ENCODE measurements around the gene KRT40.
"Not testable (repeated sequence)": the region's sequence is repeated elsewhere in the genome, so short reads cannot be mapped to it uniquely, and the experiment has no call there.

The KRT40 gene

GRCh38 chr17:40984226-40984625 is at the start of gene KRT40:
KRT40 (minus strand) TSS chr17:40984326; CDS start chr17:40984273, 53 bp downstream.
- FAIRE-seq = no peak

GRCh38 chr17:41029633-41030245 is 45.6 kb upstream of the KRT40 start, which contains the start of gene KRTAP1-4:
KRTAP1-4 (minus strand) TSS chr17:41030195; CDS start chr17:41030078, 117 bp downstream.
- FAIRE-seq = no peak

GRCh38 chr17:41026715-41027471 is 42.8 kb upstream of the KRT40 start, which contains the start of gene KRTAP1-5:
KRTAP1-5 (minus strand) TSS chr17:41027208; CDS start chr17:41027155, 53 bp downstream.
- no peak for FAIRE-seq

GRCh38 chr17:41024697-41025096 is 40.6 kb upstream of the KRT40 start:
- no peak for FAIRE-seq

- FAIRE-seq = no peak
Measured at GRCh38 chr17:41020336-41020735, 36.2 kb upstream of the KRT40 start.

GRCh38 chr17:41019415-41019814 is 35.3 kb upstream of the KRT40 start:
- no peak for FAIRE-seq

GRCh38 chr17:41018541-41018940 is 34.4 kb upstream of the KRT40 start:
- FAIRE-seq = no peak

GRCh38 chr17:41016578-41017215 is 32.6 kb upstream of the KRT40 start:
- no peak for FAIRE-seq

GRCh38 chr17:41015454-41015853 is 31.3 kb upstream of the KRT40 start:
- no peak for FAIRE-seq

- FAIRE-seq = no peak
Measured at GRCh38 chr17:41013606-41014005, 29.5 kb upstream of the KRT40 start.

- no peak for FAIRE-seq
Measured at GRCh38 chr17:41013181-41013580, 29.1 kb upstream of the KRT40 start.

- no peak for FAIRE-seq
Measured at GRCh38 chr17:41012326-41013120, 28.4 kb upstream of the KRT40 start.

GRCh38 chr17:41010441-41010840 is 26.3 kb upstream of the KRT40 start:
- FAIRE-seq = no peak

- no peak for FAIRE-seq
Measured at GRCh38 chr17:41009936-41010335, 25.8 kb upstream of the KRT40 start.

- FAIRE-seq = no peak
Measured at GRCh38 chr17:41009301-41009760, 25.2 kb upstream of the KRT40 start.

- no peak for FAIRE-seq
Measured at GRCh38 chr17:41008811-41009210, 24.7 kb upstream of the KRT40 start, which contains the start of gene KRTAP3-1. KRTAP3-1 (minus strand) TSS chr17:41009128; CDS start chr17:41009074, 54 bp downstream.

- FAIRE-seq = no peak
Measured at GRCh38 chr17:41004397-41004796, 20.3 kb upstream of the KRT40 start.

- no peak for FAIRE-seq
Measured at GRCh38 chr17:41003926-41004325, 19.8 kb upstream of the KRT40 start.

GRCh38 chr17:41002814-41003213 is 18.7 kb upstream of the KRT40 start:
- FAIRE-seq = no peak

GRCh38 chr17:41001795-41002194 is 17.7 kb upstream of the KRT40 start:
- FAIRE-seq = no peak

GRCh38 chr17:40999563-40999962 is 15.4 kb upstream of the KRT40 start, which contains the start of gene KRTAP3-2:
KRTAP3-2 (minus strand) TSS chr17:40999906; CDS start chr17:40999853, 53 bp downstream.
- FAIRE-seq = not testable (repeated sequence)

GRCh38 chr17:40997361-40997760 is 13.2 kb upstream of the KRT40 start:
- FAIRE-seq = no peak

GRCh38 chr17:40996829-40997228 is 12.7 kb upstream of the KRT40 start:
- FAIRE-seq = no peak

Measured in islet of Langerhans (tissue), 1 donor.